ENCODE results near the gene SPATA7. TPM values are rescaled to one million over a fixed set of nuclear protein-coding genes. Genes with fewer than 3 reads are reported as not detected.

The SPATA7 gene
- polyA plus RNA-seq, 1 of the 3 experiments (the other 2 are of a cell fraction) = 3.5 TPM

DNA sequence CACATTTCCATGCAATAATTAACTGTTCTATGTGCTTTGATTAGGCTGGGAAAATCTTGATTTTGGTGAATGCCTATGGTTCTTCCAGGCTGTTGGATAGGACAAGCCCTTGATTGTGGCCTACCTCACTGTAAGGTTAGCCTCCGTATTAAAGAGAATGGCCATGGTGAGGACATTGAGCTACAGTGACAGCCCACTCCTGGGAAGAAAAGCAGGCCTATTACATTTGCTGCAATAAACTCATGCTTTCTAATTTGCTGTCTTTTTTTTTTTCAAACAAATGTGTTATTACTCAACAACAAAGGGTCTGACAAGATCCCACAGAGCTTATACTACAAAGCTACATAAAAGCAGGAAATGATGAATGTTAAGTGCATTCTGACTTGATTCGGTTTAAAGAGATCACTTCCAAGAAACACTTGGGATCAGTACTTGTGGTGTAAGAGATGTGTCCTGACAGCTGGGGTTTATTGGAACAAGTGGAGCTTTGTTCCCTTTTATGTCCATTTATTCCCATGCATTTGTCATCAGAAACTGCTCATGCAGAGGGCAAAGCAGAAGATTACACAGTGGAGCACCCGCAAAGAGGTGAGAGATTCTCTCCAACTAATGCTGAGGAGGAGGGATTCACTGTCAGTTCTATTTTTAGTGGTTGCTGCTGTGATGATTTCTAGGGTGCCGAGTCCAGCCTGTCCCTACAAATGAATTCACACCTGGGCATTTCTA, 33.3 kb upstream of the SPATA7 start:
- 26% methylated on average over 4 of the region's 4 CpGs for WGBS (ENCODE audit: low lambda C conversion rate)
- H3K4me2 ChIP-seq = no peak overlapping the region
- no peaks in the 10 kb centered on the region for H3K36me3 ChIP-seq (replicated peaks in 1 of 2; ENCODE audit: control insufficient read depth in 1 of 2, insufficient read depth in 2 of 2, low read length in 1 of 2)
- H3K9ac ChIP-seq = no peak overlapping the region
- no peak for TF ChIP-seq EZH2phosphoT487 (IDR thresholded peaks at IDR 0.05; ENCODE audit: borderline replicate concordance, low read depth)
- no peak for TF ChIP-seq GABPA (IDR thresholded peaks at IDR 0.05; ENCODE audit: low read depth)
- TF ChIP-seq, protein P1, sequence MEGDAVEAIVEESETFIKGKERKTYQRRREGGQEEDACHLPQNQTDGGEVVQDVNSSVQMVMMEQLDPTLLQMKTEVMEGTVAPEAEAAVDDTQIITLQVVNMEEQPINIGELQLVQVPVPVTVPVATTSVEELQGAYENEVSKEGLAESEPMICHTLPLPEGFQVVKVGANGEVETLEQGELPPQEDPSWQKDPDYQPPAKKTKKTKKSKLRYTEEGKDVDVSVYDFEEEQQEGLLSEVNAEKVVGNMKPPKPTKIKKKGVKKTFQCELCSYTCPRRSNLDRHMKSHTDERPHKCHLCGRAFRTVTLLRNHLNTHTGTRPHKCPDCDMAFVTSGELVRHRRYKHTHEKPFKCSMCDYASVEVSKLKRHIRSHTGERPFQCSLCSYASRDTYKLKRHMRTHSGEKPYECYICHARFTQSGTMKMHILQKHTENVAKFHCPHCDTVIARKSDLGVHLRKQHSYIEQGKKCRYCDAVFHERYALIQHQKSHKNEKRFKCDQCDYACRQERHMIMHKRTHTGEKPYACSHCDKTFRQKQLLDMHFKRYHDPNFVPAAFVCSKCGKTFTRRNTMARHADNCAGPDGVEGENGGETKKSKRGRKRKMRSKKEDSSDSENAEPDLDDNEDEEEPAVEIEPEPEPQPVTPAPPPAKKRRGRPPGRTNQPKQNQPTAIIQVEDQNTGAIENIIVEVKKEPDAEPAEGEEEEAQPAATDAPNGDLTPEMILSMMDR (IDR thresholded peaks at IDR 0.05) = no peak
- no peak for TF ChIP-seq YY1 (IDR thresholded peaks at IDR 0.05; ENCODE audit: low read depth)
- no peak for TF ChIP-seq POLR2AphosphoS5 (IDR thresholded peaks at IDR 0.05; ENCODE audit: low read depth, low read length)
- TF ChIP-seq RAD21 (IDR thresholded peaks at IDR 0.05; ENCODE audit: low read length) = no peak
- TF ChIP-seq, protein P2, sequence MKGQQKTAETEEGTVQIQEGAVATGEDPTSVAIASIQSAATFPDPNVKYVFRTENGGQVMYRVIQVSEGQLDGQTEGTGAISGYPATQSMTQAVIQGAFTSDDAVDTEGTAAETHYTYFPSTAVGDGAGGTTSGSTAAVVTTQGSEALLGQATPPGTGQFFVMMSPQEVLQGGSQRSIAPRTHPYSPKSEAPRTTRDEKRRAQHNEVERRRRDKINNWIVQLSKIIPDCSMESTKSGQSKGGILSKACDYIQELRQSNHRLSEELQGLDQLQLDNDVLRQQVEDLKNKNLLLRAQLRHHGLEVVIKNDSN (IDR thresholded peaks at IDR 0.05; ENCODE audit: borderline replicate concordance, low read depth) = no peak
- H3K79me2 ChIP-seq (ENCODE audit: insufficient read depth) = no peaks in the 10 kb centered on the region
- ChIA-PET CTCF (interaction anchor here (1.4 kb wide), 1 partner anchor 26 kb away, joined by 4 read pairs; no protein-coding TSS in a partner anchor), POLR2A (no interaction called here)
- DNase-seq = no peak
- H4K20me1 ChIP-seq (ENCODE audit: insufficient read depth) = no peaks in the 10 kb centered on the region
- H3K9me2 ChIP-seq = no peaks in the 10 kb centered on the region
- no peaks in the 10 kb centered on the region for H3K27me3 ChIP-seq (ENCODE audit: insufficient read depth)
- H2AFZ ChIP-seq (ENCODE audit: low read depth) = no peak overlapping the region
- H3K4me3 ChIP-seq (ENCODE audit: low read depth in 2 of 2, low read length in 1 of 2) = no peak overlapping the region
- H3K4me1 ChIP-seq (ENCODE audit: control insufficient read depth in 1 of 2, insufficient read depth in 2 of 2, low read depth in 1 of 2, low read length in 1 of 2) = no peaks in the 10 kb centered on the region
- no peak overlapping the region for H3K27ac ChIP-seq (ENCODE audit: low read depth in 2 of 2, low read length in 1 of 2)
- no peaks in the 10 kb centered on the region for H3K9me3 ChIP-seq
- no peaks in the 10 kb centered on the region for H3F3A ChIP-seq (replicated peaks; ENCODE audit: insufficient read depth)

DNA sequence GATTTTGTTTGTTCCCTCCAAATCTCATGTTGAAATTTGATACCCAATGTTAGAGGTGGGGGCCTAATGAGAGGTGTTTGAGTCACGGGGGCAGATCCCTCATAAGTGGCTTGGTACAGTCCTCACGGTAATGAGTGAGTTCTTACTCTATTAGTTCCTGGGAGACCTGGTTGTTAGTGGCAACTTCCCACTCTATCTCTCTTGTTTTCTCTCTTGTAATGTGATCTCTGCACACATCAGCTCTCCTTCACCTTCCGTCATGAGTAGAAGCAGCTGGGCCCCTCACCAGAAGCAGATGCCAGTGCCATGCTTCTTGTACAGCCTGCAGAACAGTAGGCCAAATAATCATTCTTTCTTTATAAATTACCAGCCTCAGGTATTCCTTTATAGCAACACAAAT, 32.8 kb upstream of the SPATA7 start:
- no peaks in the 10 kb centered on the region for H3K36me3 ChIP-seq (replicated peaks in 1 of 2; ENCODE audit: control insufficient read depth in 1 of 2, insufficient read depth in 2 of 2, low read length in 1 of 2)
- no peak overlapping the region for H3K27ac ChIP-seq (ENCODE audit: low read depth in 2 of 2, low read length in 1 of 2)
- H4K20me1 ChIP-seq (ENCODE audit: insufficient read depth) = no peaks in the 10 kb centered on the region
- no peaks in the 10 kb centered on the region for H3K79me2 ChIP-seq (ENCODE audit: insufficient read depth)
- no peaks in the 10 kb centered on the region for H3F3A ChIP-seq (replicated peaks; ENCODE audit: insufficient read depth)
- 50% methylated on average over 3 of the region's 3 CpGs for WGBS (ENCODE audit: low lambda C conversion rate)
- no peaks in the 10 kb centered on the region for H3K9me2 ChIP-seq
- H3K9ac ChIP-seq = no peak overlapping the region
- H3K4me3 ChIP-seq (ENCODE audit: low read depth in 2 of 2, low read length in 1 of 2) = no peak overlapping the region
- no peaks in the 10 kb centered on the region for H3K9me3 ChIP-seq
- TF ChIP-seq GATA2 (CRISPR knock-in tag; IDR thresholded peaks at IDR 0.05) (no peak), TCF12 (IDR thresholded peaks at IDR 0.05) (no peak), RAD21 (IDR thresholded peaks at IDR 0.05; ENCODE audit: low read length) (no peak), SIN3A (IDR thresholded peaks at IDR 0.05; ENCODE audit: borderline replicate concordance, low read depth, low read length) (no peak), POLR2AphosphoS5 (IDR thresholded peaks at IDR 0.05; ENCODE audit: low read depth, low read length) (no peak)
- TF ChIP-seq, protein P3, sequence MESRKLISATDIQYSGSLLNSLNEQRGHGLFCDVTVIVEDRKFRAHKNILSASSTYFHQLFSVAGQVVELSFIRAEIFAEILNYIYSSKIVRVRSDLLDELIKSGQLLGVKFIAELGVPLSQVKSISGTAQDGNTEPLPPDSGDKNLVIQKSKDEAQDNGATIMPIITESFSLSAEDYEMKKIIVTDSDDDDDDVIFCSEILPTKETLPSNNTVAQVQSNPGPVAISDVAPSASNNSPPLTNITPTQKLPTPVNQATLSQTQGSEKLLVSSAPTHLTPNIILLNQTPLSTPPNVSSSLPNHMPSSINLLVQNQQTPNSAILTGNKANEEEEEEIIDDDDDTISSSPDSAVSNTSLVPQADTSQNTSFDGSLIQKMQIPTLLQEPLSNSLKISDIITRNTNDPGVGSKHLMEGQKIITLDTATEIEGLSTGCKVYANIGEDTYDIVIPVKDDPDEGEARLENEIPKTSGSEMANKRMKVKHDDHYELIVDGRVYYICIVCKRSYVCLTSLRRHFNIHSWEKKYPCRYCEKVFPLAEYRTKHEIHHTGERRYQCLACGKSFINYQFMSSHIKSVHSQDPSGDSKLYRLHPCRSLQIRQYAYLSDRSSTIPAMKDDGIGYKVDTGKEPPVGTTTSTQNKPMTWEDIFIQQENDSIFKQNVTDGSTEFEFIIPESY (IDR thresholded peaks at IDR 0.05; ENCODE audit: borderline replicate concordance, low read depth) = no peak
- H2AFZ ChIP-seq (ENCODE audit: low read depth) = no peak overlapping the region
- ChIA-PET CTCF (interaction anchor here (1.4 kb wide), 1 partner anchor 26 kb away, joined by 4 read pairs; no protein-coding TSS in a partner anchor), POLR2A (no interaction called here)
- no peak overlapping the region for H3K4me2 ChIP-seq
- no peaks in the 10 kb centered on the region for H3K4me1 ChIP-seq (ENCODE audit: control insufficient read depth in 1 of 2, insufficient read depth in 2 of 2, low read depth in 1 of 2, low read length in 1 of 2)
- no peak for DNase-seq
- no peaks in the 10 kb centered on the region for H3K27me3 ChIP-seq (ENCODE audit: insufficient read depth)

Data from SK-N-SH (cell line).